Stomach smooth muscle (tissue), 2 donors: ENCODE measurements around the gene AKIRIN2.

Experiments used
- H3K27ac ChIP-seq: one replicate; pipeline ENCODE4 v1.7.0; 2013; ENCODE audit warnings: mild to moderate bottlenecking, low read length, inconsistent platforms
- H3K27me3 ChIP-seq, 2 donors: one replicate each; pipeline ENCODE4 v1.7.0; 2013; ENCODE audit warnings: low read length in 2 of 2; ENCODE audit not compliant: insufficient read depth in 2 of 2, control insufficient read depth in 1 of 2
- H3K36me3 ChIP-seq, 2 donors: one replicate each; pipeline ENCODE4 v1.7.0; 2013; ENCODE audit warnings: low read length in 2 of 2; ENCODE audit not compliant: control insufficient read depth in 2 of 2, insufficient read depth in 2 of 2
- H3K4me1 ChIP-seq: one replicate; pipeline ENCODE4 v1.7.0; 2013; ENCODE audit warnings: low read length; ENCODE audit not compliant: control insufficient read depth, insufficient read depth
- H3K4me3 ChIP-seq, 2 donors: one replicate each; pipeline ENCODE4 v1.7.0; 2013; ENCODE audit warnings: low read length in 2 of 2
- H3K9ac ChIP-seq, 2 donors: one replicate each; pipeline ENCODE4 v1.7.0; 2013; ENCODE audit warnings: low read length in 2 of 2, mild to moderate bottlenecking in 1 of 2
- H3K9me3 ChIP-seq, 2 donors: one replicate each; pipeline ENCODE4 v1.7.0; 2013; ENCODE audit warnings: low read length in 2 of 2; ENCODE audit not compliant: control insufficient read depth in 2 of 2
- donor health status: healthy.
- donor health status: Pancreatic carcinoma.

The AKIRIN2 gene

DNA sequence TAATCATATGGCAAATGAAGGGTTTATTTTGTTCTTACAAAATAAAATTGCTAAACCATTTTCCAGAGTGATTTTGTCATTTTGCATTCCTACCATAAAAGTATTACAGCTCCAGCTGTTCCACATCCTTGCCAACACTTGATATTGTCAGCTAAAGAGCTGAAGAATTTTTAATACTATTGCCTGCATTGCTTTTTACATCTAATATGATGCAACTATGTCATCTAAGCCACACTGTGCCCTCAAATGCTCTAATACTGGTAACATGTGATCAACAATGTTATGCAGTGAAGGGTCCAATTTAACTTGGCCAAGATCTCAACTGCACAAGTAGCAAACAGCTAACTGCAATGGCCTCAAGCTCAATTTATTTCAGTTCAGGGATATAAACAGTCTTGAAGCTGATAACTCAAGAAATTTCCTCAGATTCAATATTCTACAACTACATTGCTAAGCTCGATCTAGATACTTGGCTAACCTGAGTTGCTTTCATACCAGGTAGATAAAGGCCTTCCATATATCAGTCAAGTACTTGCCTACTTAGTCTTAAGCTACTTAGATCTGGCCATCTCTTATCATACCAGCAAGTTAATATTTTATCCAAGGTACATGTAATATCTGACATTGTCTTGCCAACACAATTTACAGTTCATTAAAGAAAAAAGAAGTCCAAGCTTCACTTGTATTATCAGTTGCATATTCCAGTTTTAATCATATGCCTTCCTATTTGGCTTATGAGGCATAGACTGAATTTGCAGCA is 17.0 kb downstream of the AKIRIN2 start:
- Histone ChIP-seq H3K4me1 (no peaks in the 10 kb centered on the region), H3K27ac (no peak overlapping the region), H3K4me3 (no peak overlapping the region), H3K36me3 (no peaks in the 10 kb centered on the region), H3K9ac (no peak overlapping the region), H3K9me3 (no peaks in the 10 kb centered on the region), H3K27me3 (no peaks in the 10 kb centered on the region)

DNA sequence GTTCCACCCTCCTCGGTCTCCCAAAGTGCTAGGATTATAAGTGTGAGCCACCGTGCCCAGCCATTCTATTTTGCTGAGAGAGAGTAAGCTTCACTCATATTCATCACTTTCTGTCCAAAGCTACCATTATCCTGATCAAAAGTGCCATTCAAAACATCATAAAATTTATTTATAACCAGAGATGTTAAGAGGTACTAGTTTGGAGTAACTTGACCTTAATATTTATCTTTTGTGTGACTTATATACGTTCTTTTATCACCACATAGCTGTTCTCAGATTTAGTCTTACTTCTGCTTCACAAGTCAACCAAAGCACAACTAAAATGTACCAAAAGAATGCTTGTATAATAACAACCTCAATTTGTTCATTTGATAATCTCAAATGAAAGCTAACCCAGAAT is 18.1 kb downstream of the AKIRIN2 start:
- Histone ChIP-seq H3K27ac (no peak overlapping the region), H3K4me1 (no peaks in the 10 kb centered on the region), H3K36me3 (no peaks in the 10 kb centered on the region), H3K4me3 (no peak overlapping the region), H3K9ac (no peak overlapping the region), H3K9me3 (no peaks in the 10 kb centered on the region), H3K27me3 (no peaks in the 10 kb centered on the region)

DNA sequence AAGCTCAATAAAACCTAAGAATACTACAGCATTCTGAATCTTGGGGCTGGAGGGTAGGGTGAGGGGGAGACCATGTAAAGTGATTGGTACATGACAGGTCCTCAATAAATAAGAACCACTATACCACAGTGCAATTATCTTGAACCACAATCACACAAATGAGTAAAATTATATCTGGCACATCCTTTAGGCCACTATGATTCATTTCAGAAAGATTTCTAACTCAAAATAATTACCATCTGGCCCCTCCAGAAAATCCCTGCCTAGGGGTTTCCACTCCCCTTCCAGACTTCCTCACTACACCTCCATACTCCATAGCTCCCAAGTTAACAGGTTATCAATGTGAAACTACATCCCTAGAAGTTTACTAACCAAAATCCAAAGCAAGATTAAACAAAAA is 19.7 kb downstream of the AKIRIN2 start:
- Histone ChIP-seq H3K9ac (no peak overlapping the region), H3K4me3 (no peak overlapping the region), H3K27ac (no peak overlapping the region), H3K9me3 (no peaks in the 10 kb centered on the region), H3K4me1 (no peaks in the 10 kb centered on the region), H3K27me3 (no peaks in the 10 kb centered on the region), H3K36me3 (peaks cover 0 to 6% of the 10 kb centered on the region in 2 donors)

DNA sequence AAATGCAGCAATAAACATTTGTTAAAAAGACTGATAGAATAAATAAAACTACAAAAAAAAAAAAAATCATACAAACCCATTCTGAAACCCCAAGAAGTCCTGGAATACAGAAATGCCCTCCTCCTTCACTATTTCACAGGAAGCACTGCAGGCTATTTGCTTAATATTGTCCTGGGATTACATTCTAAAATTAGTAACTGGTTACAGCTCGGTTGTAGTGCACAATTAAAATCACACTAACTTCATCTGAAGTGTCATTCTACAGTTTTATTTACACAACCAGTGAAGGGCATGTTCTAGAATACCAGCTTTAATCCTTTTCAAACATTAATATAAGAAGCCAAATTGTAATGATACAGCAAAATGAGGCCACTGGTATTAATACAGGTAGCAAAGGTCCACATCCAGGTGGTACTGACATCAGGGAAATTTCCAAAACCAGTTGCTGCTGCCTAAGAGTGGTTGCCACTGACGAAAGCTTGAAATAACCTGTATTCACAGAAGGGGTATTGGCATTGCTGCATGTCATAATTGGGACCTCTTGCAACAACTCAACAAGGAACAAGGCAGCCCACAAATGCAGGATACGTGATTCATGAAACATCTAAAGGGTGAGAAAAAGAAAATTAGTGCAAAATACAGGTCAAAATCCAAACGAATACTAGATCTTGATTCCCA is 26.9 kb downstream of the AKIRIN2 start:
- no peaks in the 10 kb centered on the region for H3K27me3 ChIP-seq
- peaks cover 8 to 21% of the 10 kb centered on the region in 2 donors for H3K36me3 ChIP-seq
- no peak overlapping the region for H3K4me3 ChIP-seq
- no peaks in the 10 kb centered on the region for H3K4me1 ChIP-seq
- no peaks in the 10 kb centered on the region for H3K9me3 ChIP-seq
- no peak overlapping the region for H3K9ac ChIP-seq
- no peak overlapping the region for H3K27ac ChIP-seq

DNA sequence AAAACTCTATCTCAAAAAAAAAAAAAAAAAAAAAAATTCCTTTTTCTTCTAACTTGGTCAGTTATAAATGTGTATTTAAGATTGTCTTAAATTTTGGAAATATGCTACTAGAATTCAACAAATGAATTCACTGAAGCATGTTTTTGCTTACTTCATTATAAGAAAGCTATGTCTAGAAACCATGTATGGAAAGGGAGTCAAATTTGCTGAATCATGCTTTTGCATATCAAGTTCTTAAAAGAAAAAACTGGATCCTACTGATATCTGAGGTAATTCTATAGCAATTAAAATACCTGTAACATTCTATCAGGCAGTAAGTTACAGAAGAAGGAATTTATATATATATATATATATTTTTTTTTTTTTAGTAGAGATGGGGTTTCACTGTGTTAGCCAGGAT is 27.7 kb downstream of the AKIRIN2 start:
- no peak overlapping the region for H3K27ac ChIP-seq
- H3K9ac ChIP-seq = no peak overlapping the region
- no peak overlapping the region for H3K4me3 ChIP-seq
- no peaks in the 10 kb centered on the region for H3K4me1 ChIP-seq
- H3K27me3 ChIP-seq = no peaks in the 10 kb centered on the region
- H3K9me3 ChIP-seq = no peaks in the 10 kb centered on the region
- peaks cover 8 to 24% of the 10 kb centered on the region in 2 donors for H3K36me3 ChIP-seq

- Histone ChIP-seq H3K4me1 (no peaks in the 10 kb centered on the region), H3K4me3 (no peak overlapping the region), H3K9ac (no peak overlapping the region), H3K27ac (no peak overlapping the region), H3K9me3 (no peaks in the 10 kb centered on the region), H3K27me3 (no peaks in the 10 kb centered on the region), H3K36me3 (peaks cover 8 to 25% of the 10 kb centered on the region in 2 donors)
Observed at GRCh38 chr6:87673237-87673636, 28.8 kb downstream of the AKIRIN2 start.

- Histone ChIP-seq H3K4me3 (no peak overlapping the region), H3K36me3 (peaks cover 8 to 25% of the 10 kb centered on the region in 2 donors), H3K9ac (no peak overlapping the region), H3K4me1 (no peaks in the 10 kb centered on the region), H3K9me3 (no peaks in the 10 kb centered on the region), H3K27ac (no peak overlapping the region), H3K27me3 (no peaks in the 10 kb centered on the region)
Observed at GRCh38 chr6:87672641-87673040, 29.4 kb downstream of the AKIRIN2 start.

GRCh38 chr6:87671555-87672029 is 30.4 kb downstream of the AKIRIN2 start:
- H3K4me3 ChIP-seq = no peak overlapping the region
- peaks cover 8 to 21% of the 10 kb centered on the region in 2 donors for H3K36me3 ChIP-seq
- no peaks in the 10 kb centered on the region for H3K27me3 ChIP-seq
- no peak overlapping the region for H3K9ac ChIP-seq
- H3K27ac ChIP-seq = no peak overlapping the region
- H3K4me1 ChIP-seq = no peaks in the 10 kb centered on the region
- H3K9me3 ChIP-seq = no peaks in the 10 kb centered on the region

- H3K9me3 ChIP-seq = no peaks in the 10 kb centered on the region
- no peak overlapping the region for H3K4me3 ChIP-seq
- H3K4me1 ChIP-seq = no peaks in the 10 kb centered on the region
- no peaks in the 10 kb centered on the region for H3K27me3 ChIP-seq
- peaks cover 8 to 21% of the 10 kb centered on the region in 2 donors for H3K36me3 ChIP-seq
- no peak overlapping the region for H3K27ac ChIP-seq
- H3K9ac ChIP-seq = no peak overlapping the region
Observed at GRCh38 chr6:87670707-87671106, 31.3 kb downstream of the AKIRIN2 start.

- no peaks in the 10 kb centered on the region for H3K27me3 ChIP-seq
- no peaks in the 10 kb centered on the region for H3K9me3 ChIP-seq
- no peak overlapping the region for H3K27ac ChIP-seq
- H3K9ac ChIP-seq = no peak overlapping the region
- no peaks in the 10 kb centered on the region for H3K4me1 ChIP-seq
- peaks cover 0 to 17% of the 10 kb centered on the region in 2 donors for H3K36me3 ChIP-seq
- no peak overlapping the region for H3K4me3 ChIP-seq
Observed at GRCh38 chr6:87669051-87669450, 33.0 kb downstream of the AKIRIN2 start.

- H3K36me3 ChIP-seq = peaks cover 0 to 14% of the 10 kb centered on the region in 2 donors
- H3K9me3 ChIP-seq = no peaks in the 10 kb centered on the region
- H3K27ac ChIP-seq = no peak overlapping the region
- no peak overlapping the region for H3K4me3 ChIP-seq
- no peak overlapping the region for H3K9ac ChIP-seq
- H3K27me3 ChIP-seq = no peaks in the 10 kb centered on the region
- peaks cover 2% of the 10 kb centered on the region for H3K4me1 ChIP-seq
Observed at GRCh38 chr6:87668013-87668412, 34.0 kb downstream of the AKIRIN2 start.
